H1 (cell line): ENCODE data around the gene RCC2. TPM values are rescaled to one million over a fixed set of nuclear protein-coding genes. Genes with fewer than 3 reads are reported as not detected.

Experiments
- ATF3 ChIP-seq: IDR thresholded peaks from 2 replicates; pipeline ENCODE4 v1.6.1; 2011; ENCODE audit warnings: low read depth, mild to moderate bottlenecking, low read length; ENCODE audit not compliant: insufficient read depth
- EGR1 ChIP-seq: IDR thresholded peaks from 2 replicates; pipeline ENCODE4 v1.6.1; 2011; ENCODE audit warnings: low read depth, low read length, borderline replicate concordance
- FOSL1 ChIP-seq: IDR thresholded peaks from 2 replicates; pipeline ENCODE4 v1.6.1; 2011; ENCODE audit warnings: mild to moderate bottlenecking, low read depth, low read length, moderate library complexity; ENCODE audit not compliant: insufficient read depth
- POLR2A ChIP-seq, 2 experiments: IDR thresholded peaks; 1 replicate in 1 of 2; 2 replicates in 1 of 2; pipeline ENCODE4 v1.6.1; 2011; ENCODE audit warnings: low read depth in 2 of 2, low read length in 2 of 2, mild to moderate bottlenecking in 2 of 2; ENCODE audit errors: control extremely low read depth in 1 of 2
- TBP ChIP-seq: IDR thresholded peaks from 2 replicates; pipeline ENCODE4 v1.6.1; 2011; ENCODE audit warnings: low read depth, low read length, improper control_type of control experiment
- polyA plus RNA-seq, 7 experiments: library from polyadenylated mRNA; depleted of rRNA in 3 of 7; stranded (reverse) in 5 of 7; unstranded in 2 of 7; fragments of >200 nt in 5 of 7; fragments of 200-250 nt in 2 of 7; gene quantifications; 1 replicate in 5 of 7; 2 replicates in 1 of 7; 4 replicates in 1 of 7; pipeline versions ENCODE4 v1.2.1 to v1.2.3, GENCODE V29; 2011 to 2013; ENCODE audit warnings: missing spikeins in 2 of 7, mixed read lengths in 2 of 7
- total RNA-seq: library from RNA; stranded (reverse); fragmentation: NEBNext Ultra II Directional; extraction: Animal tissue kit (Norgen Biotek cat#: 25700); gene quantifications from 2 replicates; pipeline ENCODE4 v1.2.1, GENCODE V29; 2021

Gene RCC2
- total and polyA plus RNA-seq, 2 of the 8 experiments (the other 6 are each of a cell fraction or from before 2014, with no cell fraction given) = 229 to 455 TPM

GRCh38 chr1:17365293-17365692, 74.2 kb downstream of the RCC2 start (continued):
- no peak for TF ChIP-seq POLR2A (IDR thresholded peaks at IDR 0.05; ENCODE audit: control extremely low read depth in 1 of 2, low read depth in 2 of 2, low read length in 2 of 2)
- TF ChIP-seq FOSL1 = no peak
- no peak for TF ChIP-seq ATF3
- TF ChIP-seq TBP = no peak
- TF ChIP-seq EGR1 = no peak
